GM19240 (cell line): ENCODE measurements around the gene STUM.

Experiments used
- DNase-seq: peaks from one replicate; pipeline ENCODE4 v3.0.0; 2011; ENCODE audit warnings: low spot score; ENCODE audit not compliant: insufficient read length

Gene STUM

DNA sequence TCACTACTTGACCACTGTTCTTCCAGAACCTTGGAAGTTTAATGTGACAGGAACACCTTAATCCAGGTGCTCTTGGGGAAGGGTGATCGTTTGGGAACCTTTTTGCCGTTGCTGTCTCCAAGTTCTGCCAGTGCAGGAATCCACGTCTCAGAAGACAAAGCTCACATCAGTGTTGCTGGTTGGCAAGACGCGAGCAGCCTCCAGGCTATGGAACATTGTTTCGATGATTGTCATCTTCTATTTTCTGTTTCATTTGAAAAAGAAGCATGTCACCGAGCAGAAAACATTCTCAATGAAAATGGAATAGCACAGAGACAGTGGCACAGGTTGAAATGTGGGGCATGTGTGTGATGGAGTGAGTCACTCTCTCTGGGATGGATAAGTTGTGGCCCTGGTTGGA, 11.7 kb downstream of the STUM start:
- no peak for DNase-seq

DNA sequence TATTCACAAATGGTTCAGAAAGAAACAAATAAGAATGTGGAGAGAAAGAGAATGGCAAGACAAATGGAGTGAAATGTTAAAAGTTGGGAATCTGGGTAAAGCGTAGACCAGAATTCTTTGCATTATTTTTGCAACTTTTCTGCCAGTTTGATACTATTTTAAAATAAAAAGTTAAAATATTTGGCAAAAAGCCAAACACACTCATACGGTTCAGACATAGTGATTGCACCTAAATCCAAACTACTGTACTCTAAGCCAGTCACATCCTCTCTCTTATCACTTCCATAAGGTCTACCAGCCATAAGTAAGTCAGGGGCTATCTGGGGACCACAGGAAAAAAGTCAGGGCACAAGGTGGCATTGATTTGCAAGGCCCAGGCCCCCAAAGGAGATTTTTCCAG, 14.4 kb downstream of the STUM start:
- no peak for DNase-seq

DNA sequence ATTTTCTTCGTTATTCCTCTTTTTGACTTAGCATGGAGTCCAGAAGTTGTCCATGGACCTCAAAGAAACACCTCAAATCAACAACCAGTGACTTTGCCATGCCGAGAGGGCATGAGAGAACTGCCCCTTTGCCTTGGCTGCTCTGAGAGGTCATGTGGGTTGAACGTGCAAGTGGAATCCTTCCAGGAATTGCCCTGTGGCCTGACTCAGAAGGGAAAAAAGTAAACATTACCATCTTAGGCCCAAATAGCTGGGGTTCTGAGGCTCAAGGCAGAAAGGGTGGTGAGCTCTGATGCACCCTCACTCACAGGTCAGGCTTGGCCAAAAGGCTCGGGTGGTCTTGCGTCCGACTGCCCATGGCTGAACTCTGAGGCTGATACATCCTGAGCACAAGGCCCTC, 15.1 kb downstream of the STUM start:
- DNase-seq: no peak

DNA sequence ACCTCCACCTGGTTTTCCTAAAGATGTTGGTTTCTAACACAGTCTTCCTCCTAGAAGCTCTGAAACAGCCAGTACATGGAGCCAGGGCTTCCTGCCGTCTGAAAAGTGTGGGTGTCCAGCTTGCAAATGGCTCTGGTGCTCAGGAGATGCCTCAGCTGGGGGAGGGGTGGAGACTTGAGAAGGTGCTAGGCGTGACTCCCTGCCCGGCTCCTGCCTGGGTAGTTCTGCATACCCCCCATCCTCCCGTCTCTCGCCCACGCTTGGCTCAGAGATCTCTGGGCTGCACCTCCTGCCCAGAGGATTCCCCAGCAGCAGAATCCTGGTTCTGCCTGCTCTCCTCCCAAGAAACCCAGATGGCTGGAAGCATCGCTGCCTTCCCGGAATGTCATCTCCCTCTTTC, 16.9 kb downstream of the STUM start:
- no peak for DNase-seq

DNA sequence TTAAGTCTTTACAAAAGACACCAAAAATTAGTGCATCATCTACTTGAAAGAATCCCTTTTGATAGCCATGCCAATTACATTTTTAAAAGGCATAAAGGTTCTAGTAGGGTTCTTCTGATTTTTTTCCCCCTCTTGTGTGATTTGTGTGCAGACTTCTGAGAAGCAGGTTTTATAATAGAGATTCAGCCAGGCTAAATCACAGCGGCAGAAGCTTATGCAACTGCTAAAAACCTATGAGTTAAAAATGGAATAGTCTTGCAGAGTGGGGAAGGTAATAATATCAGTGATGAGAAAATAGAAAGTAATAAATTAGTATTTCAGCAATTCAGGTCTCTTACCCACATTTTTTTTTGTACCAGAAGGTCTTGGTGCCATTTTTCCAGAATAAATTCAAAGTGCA, 17.7 kb downstream of the STUM start:
- no peak for DNase-seq

DNA sequence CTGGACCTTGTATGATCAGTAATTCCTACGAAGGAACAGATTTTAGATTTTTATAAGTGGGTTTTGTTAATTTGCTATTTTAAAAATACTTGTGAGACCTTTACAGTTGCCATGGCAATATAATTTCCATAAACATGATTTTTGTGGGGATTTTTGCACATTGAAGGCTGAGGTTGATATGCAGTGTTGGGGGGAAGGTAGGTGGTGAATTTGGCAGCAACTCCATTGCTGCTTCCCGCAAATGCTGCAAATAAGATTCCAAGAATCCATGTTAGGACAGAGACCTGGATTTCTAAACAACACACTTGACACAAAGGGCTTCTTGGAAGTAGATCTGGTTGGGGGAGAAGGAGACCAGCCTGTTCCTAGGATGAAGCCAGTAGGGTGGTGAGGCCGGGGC, 18.2 kb downstream of the STUM start:
- DNase-seq: no peak

DNA sequence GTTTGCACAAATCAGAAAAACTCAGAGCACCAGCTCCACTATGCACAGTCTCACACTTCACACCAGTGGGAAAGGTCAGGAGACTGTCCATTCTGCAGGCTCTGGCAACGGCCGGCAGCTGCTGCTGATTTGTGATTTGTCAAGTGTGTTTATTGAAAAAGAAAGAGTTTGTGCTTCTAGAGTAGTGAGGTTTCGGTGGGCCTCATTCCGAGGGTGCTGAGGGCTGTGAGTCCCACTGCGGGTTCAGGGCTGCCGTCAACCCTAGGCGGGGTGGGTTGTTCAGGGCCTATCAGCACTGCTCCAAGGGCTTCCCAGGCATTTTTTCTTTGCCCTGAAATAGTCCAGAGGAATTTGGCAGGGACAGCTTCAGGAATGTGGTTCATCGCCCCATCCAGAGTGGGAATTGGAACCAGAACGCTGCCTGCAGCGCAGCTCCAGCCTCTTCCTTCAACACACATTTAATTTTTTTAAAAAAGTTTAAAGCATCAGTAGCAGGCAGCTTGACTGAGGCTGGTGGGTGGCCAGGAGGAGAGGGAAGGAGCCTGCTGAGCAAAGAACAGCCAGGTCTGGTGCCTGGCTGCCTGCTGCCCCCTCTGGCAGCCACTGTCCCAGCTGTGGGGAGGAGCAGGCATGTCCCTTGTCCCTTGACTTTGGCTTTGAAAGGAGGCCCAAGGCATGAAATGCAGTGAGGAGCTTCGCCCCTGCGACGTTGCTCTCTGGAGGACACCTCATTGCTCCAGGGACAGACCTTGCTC, 19.7 kb downstream of the STUM start:
- DNase-seq: no peak

DNA sequence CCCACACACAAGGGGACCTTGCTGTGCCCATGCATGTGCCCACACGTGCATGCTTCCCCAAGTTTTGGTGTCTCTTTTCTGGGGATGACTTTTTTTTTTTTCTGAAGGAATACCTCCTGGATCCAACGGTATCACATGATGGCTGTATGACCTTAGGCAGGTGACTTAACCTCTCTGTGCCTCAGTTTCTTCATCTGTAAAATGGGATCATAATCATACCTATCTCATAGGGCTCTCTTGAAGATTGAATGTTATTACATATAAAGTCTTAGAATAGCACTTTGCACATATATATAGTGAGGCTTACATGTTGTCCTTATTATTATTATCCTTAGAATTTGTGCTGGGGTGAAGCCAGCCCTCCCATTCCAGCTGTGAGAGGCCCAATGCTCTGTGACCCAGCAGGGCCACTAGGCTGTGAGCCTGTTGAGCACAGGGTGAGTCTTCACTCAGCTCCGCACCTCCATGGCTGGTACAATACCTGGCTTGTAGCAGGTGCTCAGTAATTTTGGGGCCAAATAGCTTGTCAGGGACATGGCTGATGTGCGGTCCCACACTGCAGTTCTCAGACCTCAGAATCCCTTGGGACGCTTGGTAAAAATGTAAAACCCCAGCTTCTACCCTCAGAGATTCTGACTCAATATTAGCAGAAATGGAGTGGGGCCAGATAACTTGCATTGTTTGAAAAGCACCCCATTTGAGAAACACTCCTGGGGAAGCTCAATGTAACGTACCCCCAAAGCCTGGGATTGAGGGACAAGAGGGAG, 20.6 kb downstream of the STUM start:
- DNase-seq: no peak

DNA sequence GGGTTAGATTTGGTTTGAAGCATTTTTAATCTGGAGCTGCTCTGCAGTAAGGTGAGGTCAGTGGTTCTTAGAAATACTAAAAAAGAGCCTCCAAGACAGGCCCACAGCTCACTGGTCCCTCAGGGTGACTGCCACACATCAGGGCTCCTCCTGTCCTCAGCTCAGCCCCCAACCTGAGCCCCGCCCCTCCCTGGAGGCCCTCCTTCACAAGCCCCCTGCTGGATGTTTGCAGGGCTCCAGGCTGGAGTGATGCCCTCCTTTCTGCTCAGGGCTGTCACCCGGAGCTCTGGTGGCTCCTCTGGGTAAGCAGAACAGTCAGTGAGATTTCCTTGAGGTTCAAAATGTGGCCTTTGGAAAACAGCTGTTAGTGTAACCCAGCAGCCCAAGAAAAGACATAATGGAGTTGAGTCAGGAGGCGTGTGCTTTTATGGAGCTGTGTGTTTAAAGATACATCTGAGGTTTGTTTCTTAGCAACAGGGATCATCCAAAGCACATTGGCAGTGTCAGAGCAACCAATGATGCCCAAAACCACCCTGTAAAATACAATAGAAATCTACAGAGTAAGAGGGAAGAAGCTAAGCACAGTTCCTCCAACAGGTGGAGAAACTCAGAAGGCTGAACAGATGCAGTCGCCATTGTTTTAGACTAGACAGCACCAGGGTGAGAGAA, 21.4 kb downstream of the STUM start:
- peak; percentile 28 for DNase-seq

DNA sequence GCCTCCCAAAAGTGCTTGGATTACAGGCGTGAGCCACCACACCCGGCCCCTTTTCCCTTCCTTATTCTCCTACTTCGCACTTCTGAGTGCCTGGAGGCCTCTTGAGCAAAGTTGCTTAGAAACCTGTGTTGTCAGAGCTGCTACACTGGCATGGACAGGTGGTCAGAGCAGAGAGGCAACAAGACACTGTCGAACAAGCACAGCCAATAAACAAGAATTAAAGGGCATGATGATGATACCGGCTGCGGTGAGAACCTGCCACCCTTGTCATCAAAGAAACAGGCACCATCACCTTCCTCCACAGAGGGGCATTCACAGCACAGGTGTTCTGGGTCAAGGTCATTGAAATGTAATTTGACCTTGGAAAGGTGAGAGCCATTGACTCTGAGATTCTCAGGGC, 23.3 kb downstream of the STUM start:
- no peak for DNase-seq

DNA sequence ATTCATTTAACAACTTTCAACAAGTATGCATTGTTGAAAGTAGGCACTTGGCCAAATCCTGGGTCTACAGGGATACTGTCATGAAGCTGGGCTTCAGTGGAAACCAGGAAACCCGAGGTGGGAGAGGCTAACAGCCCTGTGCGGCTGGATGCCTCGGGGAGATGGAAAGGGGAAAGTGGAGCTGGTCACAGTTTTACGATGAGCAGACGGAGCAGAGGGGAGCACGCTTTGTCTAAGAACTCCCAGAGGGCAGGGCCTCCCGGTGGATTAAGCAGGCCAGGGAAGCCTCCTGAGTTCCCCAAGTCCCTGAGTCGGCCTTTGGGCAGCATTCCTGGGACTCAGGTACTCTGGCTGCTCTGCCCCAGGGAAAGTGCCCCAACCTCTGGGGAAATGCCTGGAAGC, 23.8 kb downstream of the STUM start:
- DNase-seq: no peak

DNA sequence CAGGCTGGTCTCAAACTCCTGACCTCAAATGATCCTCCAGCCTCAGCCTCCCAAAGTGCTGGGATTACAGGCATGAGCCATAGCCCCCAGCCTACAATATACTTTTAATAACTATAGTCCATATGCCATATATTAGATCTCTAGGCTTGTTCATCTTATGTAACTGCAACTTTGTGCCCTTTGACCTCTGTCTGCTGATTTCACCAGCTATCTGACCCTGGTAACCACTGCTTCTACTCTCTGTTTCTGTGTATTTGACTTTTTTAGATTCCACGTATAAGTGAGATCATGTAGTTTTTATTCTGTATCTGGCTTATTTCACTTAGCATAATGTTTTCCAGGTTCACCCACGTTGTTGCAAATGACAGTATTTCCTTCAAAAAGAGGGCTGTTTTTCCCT, 25.5 kb downstream of the STUM start:
- DNase-seq: no peak

DNA sequence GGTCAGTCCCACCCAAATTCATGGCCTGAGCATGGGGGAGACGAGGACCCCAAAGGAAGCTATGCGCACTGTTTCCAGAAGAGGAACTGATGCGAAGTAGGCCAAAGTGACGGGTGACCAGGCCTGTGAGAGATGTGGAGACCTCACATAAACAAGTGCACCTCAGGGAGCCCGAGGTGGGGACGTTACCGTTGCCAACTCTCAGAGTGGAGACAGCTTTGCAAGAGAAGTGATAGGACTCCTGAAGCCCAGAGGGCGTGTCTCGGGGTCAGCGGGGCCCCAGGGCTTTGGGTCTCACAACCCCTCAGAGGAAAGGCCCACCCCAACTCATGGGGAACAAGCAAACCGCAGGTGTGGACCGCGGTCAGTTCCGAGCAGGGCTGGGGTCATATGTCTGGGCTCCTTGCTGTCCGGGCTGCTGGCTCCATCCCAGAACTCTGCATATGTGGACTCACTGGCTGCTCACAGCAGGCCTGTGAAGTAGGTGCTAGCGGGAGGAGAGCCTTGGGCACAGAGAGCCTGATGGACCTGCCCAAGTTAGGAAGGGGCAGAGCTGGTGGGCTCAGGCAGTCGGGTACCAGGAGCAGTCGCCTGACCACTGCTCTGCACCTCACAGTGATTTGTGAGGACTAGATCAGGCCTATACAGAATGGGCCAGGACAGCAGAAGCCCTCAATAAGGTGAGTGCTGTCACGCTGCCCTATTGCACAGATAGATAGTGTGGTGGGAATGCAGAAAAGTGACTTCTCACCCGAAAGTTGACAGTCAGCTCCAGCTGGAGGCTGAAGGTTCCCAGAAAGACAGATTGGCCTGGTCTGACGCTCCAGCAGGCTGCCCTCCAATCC, 26.2 kb downstream of the STUM start:
- no peak for DNase-seq

DNA sequence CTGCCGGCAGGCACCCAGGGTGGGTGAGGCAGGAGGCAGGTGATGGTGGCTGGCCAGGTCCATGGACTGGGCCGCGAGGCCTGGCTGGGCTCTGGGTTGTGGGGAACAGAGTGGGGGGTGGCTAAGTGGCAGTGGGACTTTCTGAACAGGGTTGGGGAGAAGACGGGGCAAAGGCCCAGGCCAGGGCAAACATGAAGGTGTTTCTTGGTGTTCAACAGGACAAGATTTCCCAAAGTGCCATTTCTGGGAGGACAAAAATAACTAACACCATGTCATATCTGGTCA, 26.8 kb downstream of the STUM start:
- no peak for DNase-seq

DNA sequence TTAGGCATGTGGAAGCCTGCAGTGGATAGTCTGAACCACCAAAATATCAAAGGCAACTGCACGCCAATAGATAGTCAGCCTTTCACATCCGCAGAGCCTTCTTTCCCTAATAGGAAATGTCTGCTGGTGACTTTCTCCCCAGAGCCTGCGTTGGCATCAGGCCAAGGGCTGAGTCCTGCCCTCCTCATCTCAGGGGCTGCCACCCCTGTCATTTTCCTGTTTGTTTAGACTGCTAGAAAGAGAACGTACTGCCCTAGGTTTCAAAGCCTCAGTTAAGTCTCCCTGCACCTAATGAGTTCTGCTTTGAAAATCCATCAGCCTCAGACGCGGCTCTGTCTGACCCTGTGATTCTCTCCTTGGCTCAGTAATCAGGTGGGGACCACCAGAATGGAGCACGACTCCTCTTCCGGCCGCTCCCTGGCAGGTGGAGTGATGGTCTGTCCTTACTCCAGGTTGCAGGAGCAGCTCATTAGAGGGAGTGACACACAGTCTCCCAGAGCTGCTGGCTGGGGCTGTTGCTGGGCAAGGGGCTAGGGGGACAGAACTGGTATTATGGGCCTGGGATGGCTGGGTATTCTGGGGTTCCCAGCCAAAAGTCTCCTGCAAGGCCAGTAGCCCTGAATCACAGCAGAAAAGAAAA, 27.3 kb downstream of the STUM start:
- no peak for DNase-seq

DNA sequence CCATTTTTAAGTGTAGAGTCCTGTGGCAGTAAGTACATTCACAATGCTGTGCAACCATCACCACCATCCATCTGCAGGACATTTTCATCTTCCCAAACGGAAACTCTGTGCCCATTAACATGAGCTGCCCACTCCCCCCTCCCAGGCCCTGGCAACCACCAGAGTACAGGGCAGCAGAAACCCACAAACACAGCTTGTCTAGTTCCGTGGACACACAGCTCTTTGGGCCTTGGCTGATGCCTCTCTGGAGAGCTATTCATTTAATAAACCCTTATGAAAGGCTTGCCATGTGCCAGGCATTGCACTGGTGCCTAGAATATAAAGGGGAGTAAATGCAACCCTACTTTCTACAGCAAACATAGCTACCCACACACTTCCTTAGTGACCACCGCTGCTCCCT, 28.0 kb downstream of the STUM start:
- DNase-seq: no peak

DNA sequence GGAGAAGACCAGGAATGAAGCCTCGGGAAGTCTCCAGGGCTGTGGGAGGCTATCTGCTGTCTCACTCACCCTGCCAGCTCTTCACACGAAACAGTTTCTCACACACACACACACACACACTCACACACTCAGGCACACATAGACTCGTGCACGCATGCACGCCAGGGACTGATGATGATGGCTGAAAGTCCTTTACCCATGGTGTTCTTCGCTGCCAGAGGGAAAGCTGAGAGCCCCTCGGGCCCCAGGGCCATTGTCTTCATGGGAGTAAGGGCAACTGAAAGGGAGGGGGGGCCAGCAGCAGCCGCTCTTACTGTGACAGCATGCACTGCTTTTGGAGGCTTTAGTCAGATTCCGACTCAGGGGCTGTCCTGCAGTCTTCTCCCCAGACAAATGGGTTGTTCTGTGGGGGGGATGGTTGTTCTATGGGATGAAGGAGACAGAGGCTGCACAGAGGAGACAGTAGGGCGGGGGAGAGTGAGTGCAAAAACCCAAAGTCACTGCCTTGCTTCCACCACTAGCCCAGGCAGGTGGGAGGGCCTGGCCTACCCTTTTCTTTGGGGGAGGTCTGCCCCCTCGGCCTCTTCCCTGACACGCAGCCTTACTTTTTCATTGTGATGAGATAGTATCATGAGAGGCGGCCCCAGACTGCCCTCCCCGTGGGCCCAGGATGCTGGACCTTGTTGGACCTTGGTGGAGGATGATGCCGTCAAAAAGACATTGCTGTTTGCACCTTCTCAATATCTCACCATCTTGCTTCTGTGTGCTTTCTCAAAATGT, 29.0 kb downstream of the STUM start:
- DNase-seq: no peak

DNA sequence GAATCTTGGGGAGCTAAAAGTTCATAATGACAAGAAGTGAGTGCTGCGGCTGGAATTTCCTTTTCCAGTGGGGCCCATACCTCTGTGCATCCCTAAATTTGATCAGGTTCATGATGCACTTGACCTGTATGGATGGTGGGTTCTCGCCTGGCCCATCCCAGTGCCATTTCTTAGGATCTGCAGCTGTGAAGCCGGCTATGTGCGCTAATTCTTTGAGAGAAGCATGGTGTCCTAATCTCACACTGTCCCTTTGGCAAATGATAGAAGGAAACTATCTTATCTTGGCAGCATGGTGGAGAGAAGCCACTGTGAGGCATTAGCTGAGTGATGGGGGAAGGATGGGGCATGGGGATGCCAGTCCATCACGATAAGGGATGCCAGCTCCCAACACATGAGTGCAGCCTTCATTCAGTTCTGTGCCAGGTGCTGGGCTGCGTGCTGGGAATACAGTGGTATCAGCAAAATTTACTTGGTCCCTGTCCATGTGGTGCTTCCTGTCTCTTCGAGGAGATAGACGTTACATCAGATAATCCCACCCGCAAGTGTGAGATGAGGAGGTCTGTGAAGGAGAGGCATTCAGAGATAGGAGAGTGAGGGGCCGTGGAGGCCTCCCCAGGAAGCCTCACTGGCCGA, 30.5 kb downstream of the STUM start:
- no peak for DNase-seq

DNA sequence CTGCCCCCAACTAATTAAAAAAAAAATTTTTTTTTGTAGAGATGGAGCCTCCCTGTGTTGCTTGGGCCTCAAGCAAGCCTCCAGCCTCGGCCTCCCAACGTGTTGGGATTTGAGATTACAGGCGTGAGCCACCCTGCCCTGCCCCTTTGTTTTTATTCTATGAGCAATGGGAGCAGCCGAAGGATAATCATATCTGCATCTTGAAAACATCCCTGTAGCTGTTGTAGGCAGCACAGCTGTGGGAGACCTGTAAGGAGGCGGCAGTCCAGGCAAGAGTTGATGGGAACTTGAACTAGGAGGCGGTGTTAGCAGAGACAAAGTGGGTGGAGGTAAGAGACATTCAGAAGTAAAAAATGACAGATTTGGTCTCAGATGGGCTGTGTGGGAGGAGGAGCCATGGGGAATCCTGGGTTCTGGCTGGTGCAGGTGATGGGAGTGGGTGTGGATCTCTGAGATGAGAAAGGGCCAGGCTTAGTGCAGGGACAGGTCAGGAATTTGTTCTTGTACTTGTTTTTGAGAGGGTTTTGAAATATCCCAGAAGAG, 31.3 kb downstream of the STUM start:
- DNase-seq: no peak
